KBM-7 (cell line): ENCODE measurements around the gene KTN1.

ENCODE experiments used
- DNase-seq: peaks from one replicate; pipeline ENCODE4 v3.0.0-alpha.2; 2015
- in situ Hi-C: fragments of 300-500 bp; cut with MboI; formaldehyde crosslinking; loops from 2 replicates; pipeline ENCODE4 v1.14.3; 2020; ENCODE audit warnings: low sequenced_read_pairs, low pct_unique_long_range_greater_than_20kb, mixed read lengths

KTN1 gene

GRCh38 chr14:55645845-55646832 lies 66.1 kb downstream of the KTN1 start:
- in situ Hi-C loops: no loop called here
- no peak for DNase-seq

- no peak for DNase-seq
- in situ Hi-C loops: no loop called here
These were observed 71.0 kb downstream of the KTN1 start for GRCh38 chr14:55650992-55651391.

- in situ Hi-C loops: no loop called here
- DNase-seq: no peak
These were observed 74.2 kb downstream of the KTN1 start for GRCh38 chr14:55654243-55654642.

GRCh38 chr14:55661029-55661428 lies 81.0 kb downstream of the KTN1 start:
- no peak for DNase-seq
- in situ Hi-C loops: no loop called here

GRCh38 chr14:55662752-55663151 lies 82.7 kb downstream of the KTN1 start:
- no peak for DNase-seq
- in situ Hi-C loops: no loop called here

- in situ Hi-C loops: no loop called here
These were observed 85.2 kb downstream of the KTN1 start for GRCh38 chr14:55665067-55665675.

GRCh38 chr14:55667801-55668200 lies 87.8 kb downstream of the KTN1 start:
- DNase-seq: no peak
- in situ Hi-C loops: no loop called here

More at GRCh38 chr14:55665067-55665675, 85.2 kb downstream of the KTN1 start:
- DNase-seq: no peak

- in situ Hi-C loops: no loop called here
- no peak for DNase-seq
These were observed 91.6 kb downstream of the KTN1 start for GRCh38 chr14:55671641-55672040.

- in situ Hi-C loops: no loop called here
- DNase-seq: no peak
These were observed 93.0 kb downstream of the KTN1 start for GRCh38 chr14:55673048-55673447.

- no peak for DNase-seq
- in situ Hi-C loops: no loop called here
These were observed 101.1 kb downstream of the KTN1 start for GRCh38 chr14:55681096-55681495.

GRCh38 chr14:55684956-55685584 lies 105.1 kb downstream of the KTN1 start:
- in situ Hi-C loops: no loop called here
- no peak for DNase-seq

GRCh38 chr14:55686713-55687112 lies 106.7 kb downstream of the KTN1 start:
- no peak for DNase-seq

GRCh38 chr14:55688566-55688965 lies 108.6 kb downstream of the KTN1 start:
- in situ Hi-C loops: no loop called here

More at GRCh38 chr14:55686713-55687112, 106.7 kb downstream of the KTN1 start:
- in situ Hi-C loops: no loop called here

GRCh38 chr14:55689981-55690871 lies 110.2 kb downstream of the KTN1 start:
- in situ Hi-C loops: no loop called here
- DNase-seq: no peak

More at GRCh38 chr14:55688566-55688965, 108.6 kb downstream of the KTN1 start:
- no peak for DNase-seq

- DNase-seq: no peak
- in situ Hi-C loops: no loop called here
These were observed 111.7 kb downstream of the KTN1 start for GRCh38 chr14:55691659-55692058.

GRCh38 chr14:55693904-55694303 lies 113.9 kb downstream of the KTN1 start:
- in situ Hi-C loops: no loop called here
- DNase-seq: no peak

- DNase-seq: no peak
- in situ Hi-C loops: no loop called here
These were observed 117.4 kb downstream of the KTN1 start for GRCh38 chr14:55697414-55697861.

GRCh38 chr14:55698051-55698450 lies 118.0 kb downstream of the KTN1 start:
- no peak for DNase-seq
- in situ Hi-C loops: no loop called here
